HCT116 (cell line): Measurements from ENCODE around the gene TMEM109.

Source experiments
- CBX3 ChIP-seq: IDR thresholded peaks from 2 replicates; pipeline ENCODE4 v1.6.1; 2012; ENCODE audit warnings: low read depth
- CTCF ChIP-seq, 3 experiments: fragments of 200-600 bp in 1 of 3; sonication (generic) in 1 of 3; IDR thresholded peaks in 2 of 3; conservative IDR thresholded peaks in 1 of 3; 2 replicates each; pipeline ENCODE4 v1.5.1; 2012 to 2017; ENCODE audit warnings: low read depth in 2 of 3, low read length in 2 of 3, antibody characterized with exemption in 1 of 3, borderline replicate concordance in 1 of 3, control low read depth in 1 of 3, mild to moderate bottlenecking in 1 of 3, mixed read lengths in 1 of 3, mixed run types in 1 of 3, moderate library complexity in 1 of 3; ENCODE audit not compliant: insufficient read depth in 1 of 3
- EGR1 ChIP-seq: IDR thresholded peaks from 2 replicates; pipeline ENCODE4 v1.6.1; 2012; ENCODE audit warnings: low read depth
- EZH2 ChIP-seq: fragments of 200-600 bp; sonication (generic); IDR thresholded peaks from 2 replicates; pipeline ENCODE4 v1.6.1; 2017; ENCODE audit warnings: antibody characterized with exemption, mixed run types
- EZH2phosphoT487 ChIP-seq: fragments of 200-600 bp; IDR thresholded peaks from 2 replicates; pipeline ENCODE4 v1.6.1; 2018; ENCODE audit warnings: antibody characterized with exemption, borderline replicate concordance
- FOSL1 ChIP-seq: IDR thresholded peaks from 2 replicates; pipeline ENCODE4 v1.6.1; 2012; ENCODE audit warnings: low read depth
- POLR2A ChIP-seq: IDR thresholded peaks from 2 replicates; pipeline ENCODE4 v1.7.0; 2011; ENCODE audit warnings: borderline replicate concordance; ENCODE audit not compliant: insufficient read depth, insufficient read length; ENCODE audit errors: extremely low read depth
- POLR2AphosphoS5 ChIP-seq: IDR thresholded peaks from 2 replicates; pipeline ENCODE4 v1.6.1; 2011; ENCODE audit warnings: mild to moderate bottlenecking, low read depth, low read length, moderate library complexity
- RAD21 ChIP-seq: IDR thresholded peaks from 2 replicates; pipeline ENCODE4 v1.6.1; 2012; ENCODE audit warnings: low read depth, mild to moderate bottlenecking
- SP1 ChIP-seq: IDR thresholded peaks from 2 replicates; pipeline ENCODE4 v1.6.1; 2012; ENCODE audit warnings: low read depth
- TCF7L2 ChIP-seq: IDR thresholded peaks from 2 replicates; pipeline ENCODE4 v1.7.0; 2011; ENCODE audit warnings: borderline replicate concordance, inconsistent platforms; ENCODE audit not compliant: insufficient read depth, insufficient read length; ENCODE audit errors: extremely low read depth
- TF ChIP-seq, protein P1 (sequence below): IDR thresholded peaks from 2 replicates; pipeline ENCODE4 v1.6.1; 2012; ENCODE audit warnings: low read depth

DNA sequence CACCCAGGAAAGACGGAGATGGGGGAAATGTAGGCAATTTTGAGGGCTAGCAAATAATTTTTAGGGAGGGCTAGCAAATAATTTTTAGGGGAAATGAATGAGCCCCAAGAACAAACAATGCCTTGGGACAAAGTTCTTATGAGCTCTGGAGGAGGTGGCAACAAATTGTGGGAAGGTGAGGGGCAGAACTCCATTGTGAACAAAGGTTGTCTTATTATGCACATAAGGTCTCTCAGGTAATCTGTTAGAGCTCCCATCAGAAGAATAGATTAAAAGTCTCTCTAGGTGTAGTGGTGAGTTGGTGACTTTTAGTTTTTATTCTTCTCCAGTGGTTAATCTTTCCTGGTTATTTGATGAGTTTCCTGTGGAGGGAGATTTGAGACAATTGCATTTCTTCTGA, 5.2 kb upstream of the TMEM109 start:
- TF ChIP-seq, protein P1, sequence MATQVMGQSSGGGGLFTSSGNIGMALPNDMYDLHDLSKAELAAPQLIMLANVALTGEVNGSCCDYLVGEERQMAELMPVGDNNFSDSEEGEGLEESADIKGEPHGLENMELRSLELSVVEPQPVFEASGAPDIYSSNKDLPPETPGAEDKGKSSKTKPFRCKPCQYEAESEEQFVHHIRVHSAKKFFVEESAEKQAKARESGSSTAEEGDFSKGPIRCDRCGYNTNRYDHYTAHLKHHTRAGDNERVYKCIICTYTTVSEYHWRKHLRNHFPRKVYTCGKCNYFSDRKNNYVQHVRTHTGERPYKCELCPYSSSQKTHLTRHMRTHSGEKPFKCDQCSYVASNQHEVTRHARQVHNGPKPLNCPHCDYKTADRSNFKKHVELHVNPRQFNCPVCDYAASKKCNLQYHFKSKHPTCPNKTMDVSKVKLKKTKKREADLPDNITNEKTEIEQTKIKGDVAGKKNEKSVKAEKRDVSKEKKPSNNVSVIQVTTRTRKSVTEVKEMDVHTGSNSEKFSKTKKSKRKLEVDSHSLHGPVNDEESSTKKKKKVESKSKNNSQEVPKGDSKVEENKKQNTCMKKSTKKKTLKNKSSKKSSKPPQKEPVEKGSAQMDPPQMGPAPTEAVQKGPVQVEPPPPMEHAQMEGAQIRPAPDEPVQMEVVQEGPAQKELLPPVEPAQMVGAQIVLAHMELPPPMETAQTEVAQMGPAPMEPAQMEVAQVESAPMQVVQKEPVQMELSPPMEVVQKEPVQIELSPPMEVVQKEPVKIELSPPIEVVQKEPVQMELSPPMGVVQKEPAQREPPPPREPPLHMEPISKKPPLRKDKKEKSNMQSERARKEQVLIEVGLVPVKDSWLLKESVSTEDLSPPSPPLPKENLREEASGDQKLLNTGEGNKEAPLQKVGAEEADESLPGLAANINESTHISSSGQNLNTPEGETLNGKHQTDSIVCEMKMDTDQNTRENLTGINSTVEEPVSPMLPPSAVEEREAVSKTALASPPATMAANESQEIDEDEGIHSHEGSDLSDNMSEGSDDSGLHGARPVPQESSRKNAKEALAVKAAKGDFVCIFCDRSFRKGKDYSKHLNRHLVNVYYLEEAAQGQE = no peak
- TF ChIP-seq EGR1 (no peak), CTCF (IDR thresholded peaks at IDR 0.05 in 2 of 3, conservative IDR thresholded peaks at IDR 0.05 in 1 of 3; ENCODE audit: borderline replicate concordance in 1 of 3, insufficient read depth in 1 of 3, low read depth in 2 of 3, low read length in 2 of 3) (no peak), POLR2A (no peak), FOSL1 (no peak), EZH2 (no peak), CBX3 (no peak), EZH2phosphoT487 (no peak), POLR2AphosphoS5 (no peak), TCF7L2 (no peak), RAD21 (no peak), SP1 (no peak)
